Parathyroid adenoma (tissue), 2 donors: ENCODE results near the gene GUCY1A2.
A peak's percentile ranks its signal among the peaks of the same experiment; 100 is the strongest.

Source experiments
- H2AFZ ChIP-seq: fragments of 300-600 bp; sonication (generic); one replicate; pipeline ENCODE4 v1.7.0; 2017; ENCODE audit warnings: antibody characterized with exemption, mild to moderate bottlenecking
- H3K27ac ChIP-seq: fragments of 300-600 bp; sonication (generic); one replicate; pipeline ENCODE4 v1.7.0; 2017
- H3K27me3 ChIP-seq: fragments of 300-600 bp; sonication (generic); one replicate; pipeline ENCODE4 v1.7.0; 2017; ENCODE audit warnings: low read length; ENCODE audit not compliant: control insufficient read depth, insufficient read depth
- H3K36me3 ChIP-seq: fragments of 300-600 bp; sonication (generic); one replicate; pipeline ENCODE4 v1.7.0; 2017; ENCODE audit warnings: low read length; ENCODE audit not compliant: control insufficient read depth, insufficient read depth
- H3K4me1 ChIP-seq: fragments of 300-600 bp; sonication (generic); one replicate; pipeline ENCODE4 v1.7.0; 2017; ENCODE audit warnings: control low read depth
- H3K4me2 ChIP-seq: fragments of 300-600 bp; sonication (generic); one replicate; pipeline ENCODE4 v1.7.0; 2017; ENCODE audit warnings: low read length
- H3K4me3 ChIP-seq: fragments of 300-600 bp; sonication (generic); one replicate; pipeline ENCODE4 v1.7.0; 2017; ENCODE audit warnings: low read depth, low read length
- H3K79me2 ChIP-seq: fragments of 300-600 bp; sonication (generic); one replicate; pipeline ENCODE4 v1.7.0; 2017; ENCODE audit warnings: control low read depth
- H3K9ac ChIP-seq: fragments of 300-600 bp; sonication (generic); one replicate; pipeline ENCODE4 v1.7.0; 2017; ENCODE audit warnings: mild to moderate bottlenecking
- H3K9me3 ChIP-seq: fragments of 300-600 bp; sonication (generic); one replicate; pipeline ENCODE4 v1.7.0; 2017; ENCODE audit warnings: low read length; ENCODE audit not compliant: control insufficient read depth
- CTCF ChIP-seq: fragments of 300-600 bp; sonication (generic); IDR thresholded peaks from one replicate; pipeline ENCODE4 v1.7.0; 2017; ENCODE audit warnings: antibody characterized with exemption, mild to moderate bottlenecking
- donor health status: primary hyperparathyroidism.

The GUCY1A2 gene

DNA sequence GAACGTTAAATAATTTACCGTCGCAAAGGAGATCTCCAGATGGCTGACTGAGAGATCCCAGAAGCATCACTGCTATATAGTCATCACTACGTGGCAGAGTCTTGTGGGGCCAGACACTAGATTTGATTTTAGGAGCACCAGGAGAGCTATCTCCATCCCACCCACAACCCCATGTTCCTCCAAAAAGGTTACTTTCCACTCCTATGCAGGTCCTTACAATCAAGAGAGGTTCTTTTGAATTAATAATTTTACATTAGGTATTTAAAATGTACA lies 19.4 kb downstream of the GUCY1A2 start:
- no peak overlapping the region for H3K9ac ChIP-seq
- H3K9me3 ChIP-seq, result no peaks in the 10 kb centered on the region
- no peak overlapping the region for H2AFZ ChIP-seq
- no peak overlapping the region for H3K4me3 ChIP-seq
- no peaks in the 10 kb centered on the region for H3K27me3 ChIP-seq
- H3K27ac ChIP-seq, result no peak overlapping the region
- peaks cover 3% of the 10 kb centered on the region for H3K4me1 ChIP-seq
- H3K36me3 ChIP-seq, result no peaks in the 10 kb centered on the region
- TF ChIP-seq CTCF, result no peak
- H3K79me2 ChIP-seq, result no peaks in the 10 kb centered on the region
- no peak overlapping the region for H3K4me2 ChIP-seq

GRCh38 chr11:106998116-106998915 lies 20.0 kb downstream of the GUCY1A2 start:
- Histone ChIP-seq H3K27ac (no peak overlapping the region), H3K79me2 (no peaks in the 10 kb centered on the region), H3K4me3 (no peak overlapping the region), H3K27me3 (no peaks in the 10 kb centered on the region), H3K9me3 (no peaks in the 10 kb centered on the region), H2AFZ (no peak overlapping the region), H3K4me1 (peaks cover 3% of the 10 kb centered on the region), H3K4me2 (no peak overlapping the region), H3K36me3 (no peaks in the 10 kb centered on the region), H3K9ac (no peak overlapping the region)
- TF ChIP-seq CTCF, result no peak

DNA sequence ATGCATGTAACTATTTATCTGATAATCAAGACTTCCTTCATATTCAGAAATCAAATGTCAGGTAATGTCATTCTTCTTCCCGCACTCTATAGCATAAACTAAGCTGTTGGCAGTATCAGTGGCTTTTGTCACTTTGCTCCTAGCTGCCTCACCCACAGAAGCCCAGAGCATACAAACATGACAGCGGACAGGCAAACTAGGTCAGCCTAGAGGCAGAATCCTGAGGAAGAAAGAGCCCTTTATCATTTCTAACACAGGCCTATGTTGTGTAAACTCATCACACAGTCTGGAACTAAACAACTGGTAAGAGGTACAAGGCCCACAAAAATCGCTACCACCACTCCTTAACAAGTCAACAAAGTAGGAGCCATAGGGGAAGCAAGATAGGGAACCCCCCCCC lies 21.0 kb downstream of the GUCY1A2 start:
- Histone ChIP-seq H3K9ac (no peak overlapping the region), H3K4me1 (peaks cover 3% of the 10 kb centered on the region), H3K79me2 (no peaks in the 10 kb centered on the region), H3K27ac (no peak overlapping the region), H3K4me2 (no peak overlapping the region), H3K9me3 (no peaks in the 10 kb centered on the region), H2AFZ (no peak overlapping the region), H3K4me3 (no peak overlapping the region), H3K27me3 (no peaks in the 10 kb centered on the region), H3K36me3 (no peaks in the 10 kb centered on the region)
- no peak for TF ChIP-seq CTCF

DNA sequence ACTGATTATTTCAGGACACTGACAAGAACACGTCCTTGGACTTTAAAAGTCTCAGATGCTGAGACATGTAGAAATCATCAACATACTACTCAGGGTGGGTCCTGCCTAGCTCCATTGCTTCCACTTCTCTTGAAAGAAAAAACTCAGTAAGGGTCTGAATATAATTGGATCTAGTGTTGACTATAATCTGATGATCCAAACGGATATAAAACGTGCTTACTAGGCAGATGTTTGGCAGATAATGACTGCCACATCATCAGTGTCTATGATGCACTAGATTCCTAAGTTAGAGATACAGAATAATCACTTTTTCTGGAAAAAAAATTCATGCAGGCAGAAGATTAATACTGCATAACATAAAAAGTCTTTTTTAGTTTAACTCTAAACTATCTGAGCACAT lies 21.6 kb downstream of the GUCY1A2 start:
- no peak overlapping the region for H3K4me3 ChIP-seq
- H3K9ac ChIP-seq, result no peak overlapping the region
- H3K9me3 ChIP-seq, result no peaks in the 10 kb centered on the region
- H3K27me3 ChIP-seq, result no peaks in the 10 kb centered on the region
- H2AFZ ChIP-seq, result peak overlapping the region; percentile 28
- no peak overlapping the region for H3K27ac ChIP-seq
- H3K36me3 ChIP-seq, result no peaks in the 10 kb centered on the region
- H3K4me1 ChIP-seq, result peaks cover 3% of the 10 kb centered on the region
- no peaks in the 10 kb centered on the region for H3K79me2 ChIP-seq
- no peak overlapping the region for H3K4me2 ChIP-seq
- TF ChIP-seq CTCF, result no peak

DNA sequence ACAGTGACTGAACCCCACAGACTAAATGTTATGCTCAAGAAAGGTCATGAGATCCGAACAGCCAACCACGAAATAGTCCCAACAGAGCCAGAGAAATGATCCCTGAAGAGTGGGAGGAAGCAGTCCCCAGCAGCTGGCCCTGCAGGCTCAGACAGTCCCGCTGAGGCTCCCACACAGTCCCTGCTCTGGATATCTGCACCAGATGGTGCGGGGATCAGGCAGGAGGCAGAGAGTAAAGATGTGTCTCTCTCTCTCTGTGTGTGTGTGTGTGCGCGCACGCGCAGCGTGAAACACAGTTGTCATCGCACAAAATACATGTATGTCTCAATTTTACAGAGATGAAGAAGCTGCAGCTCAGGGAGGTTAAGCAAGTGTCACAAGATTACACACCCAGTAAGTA lies 27.9 kb downstream of the GUCY1A2 start:
- H3K4me1 ChIP-seq, result no peaks in the 10 kb centered on the region
- H3K9me3 ChIP-seq, result no peaks in the 10 kb centered on the region
- no peak for TF ChIP-seq CTCF
- H3K9ac ChIP-seq, result no peak overlapping the region
- no peaks in the 10 kb centered on the region for H3K27me3 ChIP-seq
- H3K4me3 ChIP-seq, result no peak overlapping the region
- H3K79me2 ChIP-seq, result no peaks in the 10 kb centered on the region
- no peaks in the 10 kb centered on the region for H3K36me3 ChIP-seq
- H3K4me2 ChIP-seq, result no peak overlapping the region
- no peak overlapping the region for H2AFZ ChIP-seq
- no peak overlapping the region for H3K27ac ChIP-seq
